Neuron (in vitro differentiated cells): ENCODE data around the gene PGPEP1.
A peak's percentile ranks its signal among the peaks of the same experiment; 100 is the strongest.
"Not testable (repeated sequence)": the region's sequence is repeated elsewhere in the genome, so short reads cannot be mapped to it uniquely, and the experiment has no call there.

Experiments used
- H2AFZ ChIP-seq: one replicate; pipeline ENCODE4 v1.6.1; 2013; ENCODE audit warnings: low read depth, mild to moderate bottlenecking, inconsistent platforms, low read length, moderate library complexity
- H3K27me3 ChIP-seq: one replicate; pipeline ENCODE4 v1.6.1; 2013; ENCODE audit warnings: low read length; ENCODE audit not compliant: insufficient read depth
- H3K36me3 ChIP-seq: one replicate; pipeline ENCODE4 v1.6.1; 2013; ENCODE audit warnings: low read length; ENCODE audit not compliant: insufficient read depth
- H3K4me1 ChIP-seq: one replicate; pipeline ENCODE4 v1.6.1; 2013; ENCODE audit warnings: low read length; ENCODE audit not compliant: insufficient read depth
- H3K4me3 ChIP-seq: 2 replicates; pipeline ENCODE4 v1.5.1; 2013; ENCODE audit warnings: mild to moderate bottlenecking, low read length, moderate library complexity
- H3K9me3 ChIP-seq: one replicate; pipeline ENCODE4 v1.6.1; 2013; ENCODE audit warnings: low read length

PGPEP1 gene

GRCh38 chr19:18368504-18369222 lies 28.3 kb downstream of the PGPEP1 start:
- H3K27me3 ChIP-seq = no peaks in the 10 kb centered on the region
- no peak overlapping the region for H3K4me3 ChIP-seq
- H3K36me3 ChIP-seq = no peaks in the 10 kb centered on the region
- H3K4me1 ChIP-seq = peaks cover 35% of the 10 kb centered on the region
- no peak overlapping the region for H2AFZ ChIP-seq
- H3K9me3 ChIP-seq = no peaks in the 10 kb centered on the region

GRCh38 chr19:18373407-18373891 lies 33.1 kb downstream of the PGPEP1 start:
- no peaks in the 10 kb centered on the region for H3K27me3 ChIP-seq
- H2AFZ ChIP-seq = no peak overlapping the region
- H3K4me1 ChIP-seq = peaks cover 28% of the 10 kb centered on the region
- no peaks in the 10 kb centered on the region for H3K36me3 ChIP-seq
- H3K4me3 ChIP-seq = no peak overlapping the region
- no peaks in the 10 kb centered on the region for H3K9me3 ChIP-seq

GRCh38 chr19:18373892-18374629 lies 33.7 kb downstream of the PGPEP1 start:
- Histone ChIP-seq H2AFZ (no peak overlapping the region), H3K9me3 (no peaks in the 10 kb centered on the region), H3K36me3 (no peaks in the 10 kb centered on the region), H3K4me1 (peaks cover 22% of the 10 kb centered on the region), H3K4me3 (no peak overlapping the region), H3K27me3 (no peaks in the 10 kb centered on the region)

GRCh38 chr19:18377026-18377425 lies 36.6 kb downstream of the PGPEP1 start:
- Histone ChIP-seq H3K36me3 (no peaks in the 10 kb centered on the region), H3K9me3 (no peaks in the 10 kb centered on the region), H3K27me3 (no peaks in the 10 kb centered on the region), H3K4me1 (peaks cover 13% of the 10 kb centered on the region), H2AFZ (no peak overlapping the region), H3K4me3 (no peak overlapping the region)

- H2AFZ ChIP-seq = no peak overlapping the region
- no peak overlapping the region for H3K4me3 ChIP-seq
- H3K4me1 ChIP-seq = no peaks in the 10 kb centered on the region
- no peaks in the 10 kb centered on the region for H3K27me3 ChIP-seq
- H3K9me3 ChIP-seq = no peaks in the 10 kb centered on the region
- H3K36me3 ChIP-seq = no peaks in the 10 kb centered on the region
Measured at GRCh38 chr19:18379803-18380747, 39.7 kb downstream of the PGPEP1 start.

- H3K36me3 ChIP-seq = no peaks in the 10 kb centered on the region
- no peaks in the 10 kb centered on the region for H3K9me3 ChIP-seq
- H3K4me1 ChIP-seq = no peaks in the 10 kb centered on the region
- no peaks in the 10 kb centered on the region for H3K27me3 ChIP-seq
- no peak overlapping the region for H2AFZ ChIP-seq
- no peak overlapping the region for H3K4me3 ChIP-seq
Measured at GRCh38 chr19:18380843-18381242, 40.4 kb downstream of the PGPEP1 start.

GRCh38 chr19:18383622-18384021 lies 43.2 kb downstream of the PGPEP1 start:
- H2AFZ ChIP-seq, H3K27me3 ChIP-seq, H3K36me3 ChIP-seq, H3K9me3 ChIP-seq, H3K4me1 ChIP-seq, H3K4me3 ChIP-seq: not testable (repeated sequence)

- no peaks in the 10 kb centered on the region for H3K9me3 ChIP-seq
- H3K27me3 ChIP-seq = no peaks in the 10 kb centered on the region
- peaks cover 6% of the 10 kb centered on the region for H3K4me1 ChIP-seq
- H2AFZ ChIP-seq = no peak overlapping the region
- no peaks in the 10 kb centered on the region for H3K36me3 ChIP-seq
- no peak overlapping the region for H3K4me3 ChIP-seq
Measured at GRCh38 chr19:18384775-18385174, 44.4 kb downstream of the PGPEP1 start.

- Histone ChIP-seq H3K27me3 (no peaks in the 10 kb centered on the region), H3K36me3 (no peaks in the 10 kb centered on the region), H3K4me1 (peaks cover 6% of the 10 kb centered on the region), H3K9me3 (no peaks in the 10 kb centered on the region), H3K4me3 (no peak overlapping the region), H2AFZ (no peak overlapping the region)
Measured at GRCh38 chr19:18385359-18385674, 44.9 kb downstream of the PGPEP1 start.

GRCh38 chr19:18385675-18386542 lies 45.5 kb downstream of the PGPEP1 start, which contains the start of gene GDF15:
Gene GDF15 (plus strand): TSS chr19:18386158. CDS start chr19:18386190, 32 bp downstream.
- no peaks in the 10 kb centered on the region for H3K36me3 ChIP-seq
- H3K4me3 ChIP-seq = peak within 1 kb of the TSS; percentile 0
- H3K4me1 ChIP-seq = peaks cover 6% of the 10 kb centered on the region
- no peaks in the 10 kb centered on the region for H3K9me3 ChIP-seq
- H3K27me3 ChIP-seq = no peaks in the 10 kb centered on the region
- no peak within 1 kb of the TSS for H2AFZ ChIP-seq

- Histone ChIP-seq H3K4me1 (peaks cover 6% of the 10 kb centered on the region), H3K27me3 (no peaks in the 10 kb centered on the region), H3K36me3 (no peaks in the 10 kb centered on the region), H3K4me3 (peak overlapping the region; percentile 0), H3K9me3 (no peaks in the 10 kb centered on the region), H2AFZ (no peak overlapping the region)
Measured at GRCh38 chr19:18386543-18387271, 46.3 kb downstream of the PGPEP1 start.
